Epidermal melanocyte (primary cell): ENCODE results near the gene ACVR1B.
"Not testable (repeated sequence)": the region's sequence is repeated elsewhere in the genome, so short reads cannot be mapped to it uniquely, and the experiment has no call there.

Source experiments
- DNase-seq: peaks from one replicate; pipeline ENCODE4 v3.0.0; 2011; ENCODE audit warnings: low spot score; ENCODE audit not compliant: insufficient read length

Gene ACVR1B

GRCh38 chr12:51969643-51970042 is 18.1 kb downstream of the ACVR1B start:
- DNase-seq, result no peak

- no peak for DNase-seq
Measured at GRCh38 chr12:51970904-51971646, 19.6 kb downstream of the ACVR1B start.

GRCh38 chr12:51971679-51972421 is 20.4 kb downstream of the ACVR1B start:
- DNase-seq, result no peak

GRCh38 chr12:51972422-51972812 is 20.9 kb downstream of the ACVR1B start:
- no peak for DNase-seq

- DNase-seq, result no peak
Measured at GRCh38 chr12:51972849-51973273, 21.4 kb downstream of the ACVR1B start.

GRCh38 chr12:51973560-51973959 is 22.1 kb downstream of the ACVR1B start:
- no peak for DNase-seq

- no peak for DNase-seq
Measured at GRCh38 chr12:51974646-51975045, 23.1 kb downstream of the ACVR1B start.

GRCh38 chr12:51975196-51975595 is 23.7 kb downstream of the ACVR1B start:
- DNase-seq, result no peak

- no peak for DNase-seq
Measured at GRCh38 chr12:51976376-51977160, 25.1 kb downstream of the ACVR1B start.

- no peak for DNase-seq
Measured at GRCh38 chr12:51977320-51977753, 25.8 kb downstream of the ACVR1B start.

- DNase-seq, result not testable (repeated sequence)
Measured at GRCh38 chr12:51979306-51979705, 27.8 kb downstream of the ACVR1B start.

GRCh38 chr12:51980051-51980808 is 28.7 kb downstream of the ACVR1B start:
- DNase-seq, result peak; percentile 77

- DNase-seq, result no peak
Measured at GRCh38 chr12:51980809-51981127, 29.3 kb downstream of the ACVR1B start.

GRCh38 chr12:51984657-51985056 is 33.2 kb downstream of the ACVR1B start:
- no peak for DNase-seq

GRCh38 chr12:51985154-51985835 is 33.8 kb downstream of the ACVR1B start:
- DNase-seq, result no peak

GRCh38 chr12:51986834-51987233 is 35.3 kb downstream of the ACVR1B start:
- DNase-seq, result no peak

- DNase-seq, result no peak
Measured at GRCh38 chr12:51992246-51992645, 40.7 kb downstream of the ACVR1B start.

GRCh38 chr12:51994539-51994820 is 43.0 kb downstream of the ACVR1B start:
- DNase-seq, result no peak

- DNase-seq, result no peak
Measured at GRCh38 chr12:51994959-51995358, 43.5 kb downstream of the ACVR1B start.

GRCh38 chr12:51997136-51997535 is 45.6 kb downstream of the ACVR1B start:
- DNase-seq, result no peak

- DNase-seq, result no peak
Measured at GRCh38 chr12:52003016-52003550, 51.6 kb downstream of the ACVR1B start.
